BLaER1 (cell line): Measurements from ENCODE around the gene CD300LD.

Source experiments
- H3K27ac ChIP-seq: shearing (Covaris generic); formaldehyde crosslinking; 2 replicates; pipeline ENCODE4 v1.8.1; 2022
- H3K27me3 ChIP-seq: shearing (Covaris generic); formaldehyde crosslinking; 2 replicates; pipeline ENCODE4 v1.8.1; 2022
- H3K36me3 ChIP-seq: shearing (Covaris generic); formaldehyde crosslinking; 2 replicates; pipeline ENCODE4 v1.8.1; 2022
- H3K4me1 ChIP-seq: shearing (Covaris generic); formaldehyde crosslinking; 2 replicates; pipeline ENCODE4 v1.8.1; 2022
- H3K4me2 ChIP-seq: shearing (Covaris generic); formaldehyde crosslinking; 2 replicates; pipeline ENCODE4 v1.8.1; 2022
- H3K4me3 ChIP-seq: shearing (Covaris generic); formaldehyde crosslinking; 2 replicates; pipeline ENCODE4 v1.8.1; 2022
- H3K9ac ChIP-seq: shearing (Covaris generic); formaldehyde crosslinking; 2 replicates; pipeline ENCODE4 v1.8.1; 2022
- H3K9me3 ChIP-seq: shearing (Covaris generic); formaldehyde crosslinking; 2 replicates; pipeline ENCODE4 v1.8.1; 2022
- H4K20me1 ChIP-seq: shearing (Covaris generic); formaldehyde crosslinking; 2 replicates; pipeline ENCODE4 v1.8.1; 2022
- Cebpa-rat ChIP-seq: shearing (Covaris generic); IDR thresholded peaks from 2 replicates; pipeline ENCODE4 v1.8.1; 2022

CD300LD gene

DNA sequence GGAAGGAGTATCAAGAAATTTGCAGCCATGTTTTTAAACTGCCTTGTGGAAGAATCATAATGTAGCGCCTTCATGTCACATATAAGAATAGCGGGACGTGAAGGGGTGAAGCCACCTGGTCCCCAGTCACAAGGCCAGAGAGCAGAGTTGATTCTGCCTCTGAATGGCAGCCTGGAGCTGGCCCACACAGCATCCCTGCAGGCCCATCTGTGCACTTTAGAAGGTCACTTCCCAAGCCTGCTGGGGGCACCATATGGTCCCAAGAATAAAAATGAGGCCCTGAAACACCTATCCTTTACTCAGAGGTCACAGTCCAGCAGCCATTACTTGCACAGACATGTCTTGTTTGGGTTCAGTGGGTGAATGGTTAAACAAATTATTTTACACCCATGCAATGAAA lies 16.4 kb upstream of the CD300LD start:
- Histone ChIP-seq H3K36me3 (no peaks in the 10 kb centered on the region), H3K27ac (no peak overlapping the region), H3K9me3 (peaks cover 15% of the 10 kb centered on the region), H4K20me1 (peaks cover 17% of the 10 kb centered on the region), H3K9ac (no peak overlapping the region), H3K27me3 (peaks cover 38% of the 10 kb centered on the region), H3K4me3 (no peak overlapping the region), H3K4me2 (no peak overlapping the region), H3K4me1 (peaks cover 61% of the 10 kb centered on the region)
- TF ChIP-seq Cebpa-rat, result no peak

DNA sequence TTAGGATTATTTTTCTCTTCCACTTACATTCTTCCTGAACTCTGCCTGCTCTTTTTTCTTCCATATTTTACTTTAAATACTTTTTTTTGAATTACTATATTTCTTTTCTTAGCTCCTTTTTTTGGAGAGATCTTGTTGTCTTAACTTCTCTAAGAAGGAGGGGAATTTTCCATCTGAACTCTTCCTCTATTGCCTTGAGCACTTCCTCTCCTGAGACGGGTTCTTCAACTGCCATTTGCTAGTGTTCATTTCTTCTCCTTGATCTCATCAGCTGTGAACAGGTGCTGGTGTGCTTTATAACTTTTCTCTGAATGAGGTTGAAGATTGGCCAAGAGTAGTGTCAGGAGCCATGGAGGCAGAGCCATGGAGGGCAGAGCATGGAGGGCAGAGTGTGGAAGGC lies 15.1 kb upstream of the CD300LD start:
- H4K20me1 ChIP-seq, result peaks cover 30% of the 10 kb centered on the region
- no peak overlapping the region for H3K4me3 ChIP-seq
- TF ChIP-seq Cebpa-rat, result no peak
- no peaks in the 10 kb centered on the region for H3K36me3 ChIP-seq
- no peak overlapping the region for H3K27ac ChIP-seq
- H3K9ac ChIP-seq, result no peak overlapping the region
- peak overlapping the region; percentile 22; the same call in 1 of the 2 replicates for H3K4me2 ChIP-seq
- H3K27me3 ChIP-seq, result peaks cover 46% of the 10 kb centered on the region
- H3K9me3 ChIP-seq, result peaks cover 15% of the 10 kb centered on the region
- H3K4me1 ChIP-seq, result peaks cover 62% of the 10 kb centered on the region

DNA sequence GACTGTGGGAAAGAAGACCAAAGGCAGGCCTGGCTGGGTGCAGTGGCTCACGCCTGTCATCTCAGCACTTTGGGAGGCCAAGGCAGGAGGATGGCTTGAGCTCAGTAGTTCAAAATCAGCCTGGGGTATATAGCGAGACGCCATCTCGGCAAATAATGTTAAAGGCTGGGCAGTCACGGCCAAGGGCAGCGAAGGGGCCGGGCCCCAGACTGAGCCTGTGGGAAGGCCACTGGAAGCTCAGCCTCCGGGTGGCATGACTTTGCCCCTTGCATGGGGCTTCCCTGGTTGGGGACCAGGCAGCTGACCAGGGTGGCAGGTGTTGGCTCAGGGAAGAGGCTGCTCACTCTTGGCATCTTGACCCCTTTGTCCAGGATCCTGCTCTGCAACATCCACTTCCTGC lies 14.0 kb upstream of the CD300LD start:
- H3K4me2 ChIP-seq, result peak overlapping the region; percentile 29; the same call in 1 of the 2 replicates
- H3K9me3 ChIP-seq, result peaks cover 15% of the 10 kb centered on the region
- no peak overlapping the region for H3K27ac ChIP-seq
- H3K36me3 ChIP-seq, result no peaks in the 10 kb centered on the region
- H3K4me1 ChIP-seq, result peaks cover 64% of the 10 kb centered on the region
- no peak overlapping the region for H3K4me3 ChIP-seq
- no peak overlapping the region for H3K9ac ChIP-seq
- peaks cover 30% of the 10 kb centered on the region for H4K20me1 ChIP-seq
- H3K27me3 ChIP-seq, result peaks cover 44% of the 10 kb centered on the region
- TF ChIP-seq Cebpa-rat, result no peak

DNA sequence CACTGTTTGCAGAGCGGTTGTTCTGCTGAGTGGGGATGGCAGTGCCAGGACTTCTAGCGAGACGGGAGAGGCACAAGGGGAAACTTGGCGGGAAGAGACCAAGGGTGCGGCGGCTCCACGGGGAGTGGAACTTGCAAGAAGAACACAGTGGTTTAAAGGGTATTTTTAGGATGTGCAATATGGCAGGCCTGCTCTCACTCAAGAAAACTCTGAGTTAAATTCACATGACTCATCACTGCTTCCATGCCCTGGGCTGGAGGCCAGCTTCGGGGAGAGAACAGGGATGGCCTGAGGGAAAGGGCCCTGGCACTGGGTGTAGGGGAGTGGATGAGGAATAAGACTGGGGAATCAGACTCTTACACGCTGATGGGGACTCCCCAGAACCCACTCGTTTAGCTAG lies 13.3 kb upstream of the CD300LD start:
- H3K9me3 ChIP-seq, result peaks cover 15% of the 10 kb centered on the region
- H3K4me2 ChIP-seq, result peak overlapping the region; percentile 80
- no peak for TF ChIP-seq Cebpa-rat
- H3K27ac ChIP-seq, result no peak overlapping the region
- no peak overlapping the region for H3K4me3 ChIP-seq
- peaks cover 30% of the 10 kb centered on the region for H4K20me1 ChIP-seq
- H3K36me3 ChIP-seq, result no peaks in the 10 kb centered on the region
- peaks cover 68% of the 10 kb centered on the region for H3K4me1 ChIP-seq
- H3K27me3 ChIP-seq, result peaks cover 44% of the 10 kb centered on the region
- no peak overlapping the region for H3K9ac ChIP-seq

DNA sequence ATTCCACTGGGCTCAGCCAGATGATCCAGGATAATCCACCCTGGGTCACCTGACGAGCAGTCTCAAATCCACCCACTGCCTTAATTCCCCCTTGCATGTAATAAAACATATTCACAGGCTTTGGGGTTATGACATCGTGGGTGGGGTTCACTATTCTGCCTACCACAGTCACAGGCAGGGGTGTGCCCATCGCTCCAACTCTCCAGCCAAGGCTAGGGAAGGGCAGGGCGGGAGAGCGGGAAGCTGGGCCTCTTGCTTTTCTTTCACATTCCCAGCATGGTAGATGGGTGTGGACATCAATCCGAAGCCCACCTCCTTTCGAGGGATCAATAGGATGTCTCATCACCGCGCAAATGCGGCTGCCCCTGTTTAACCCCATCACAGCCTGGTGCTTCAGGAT lies 12.7 kb upstream of the CD300LD start:
- H3K4me1 ChIP-seq, result peaks cover 73% of the 10 kb centered on the region
- H3K9ac ChIP-seq, result no peak overlapping the region
- no peak overlapping the region for H3K4me3 ChIP-seq
- peaks cover 15% of the 10 kb centered on the region for H3K9me3 ChIP-seq
- no peak for TF ChIP-seq Cebpa-rat
- no peaks in the 10 kb centered on the region for H3K36me3 ChIP-seq
- H3K4me2 ChIP-seq, result peak overlapping the region; percentile 80
- H4K20me1 ChIP-seq, result peaks cover 30% of the 10 kb centered on the region
- H3K27ac ChIP-seq, result no peak overlapping the region
- peaks cover 44% of the 10 kb centered on the region for H3K27me3 ChIP-seq

DNA sequence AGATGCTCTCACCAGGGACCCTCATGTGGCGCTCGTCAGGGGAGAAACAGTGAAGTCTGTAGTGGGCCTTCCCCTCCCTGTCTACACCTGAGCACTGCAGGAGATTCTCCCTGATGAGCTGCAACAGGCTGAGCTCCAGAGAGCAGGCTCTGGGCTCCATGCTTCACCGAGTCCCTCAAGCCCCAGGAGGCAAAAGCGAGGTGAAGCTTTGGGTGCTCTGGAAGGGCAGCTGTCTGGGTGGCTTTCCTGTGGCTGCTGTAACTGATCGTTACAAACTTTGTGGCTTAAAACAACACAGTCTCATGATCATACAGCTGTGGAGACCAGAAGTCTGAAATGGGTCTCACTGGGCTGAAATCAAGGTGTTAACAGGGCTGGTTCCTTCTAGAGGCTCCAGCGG lies 12.1 kb upstream of the CD300LD start:
- H3K36me3 ChIP-seq, result no peaks in the 10 kb centered on the region
- H3K4me3 ChIP-seq, result no peak overlapping the region
- peaks cover 44% of the 10 kb centered on the region for H3K27me3 ChIP-seq
- peak overlapping the region; percentile 51; the same call in 1 of the 2 replicates for H3K27ac ChIP-seq
- peak overlapping the region; percentile 80 for H3K4me2 ChIP-seq
- H4K20me1 ChIP-seq, result peaks cover 34% of the 10 kb centered on the region
- H3K9me3 ChIP-seq, result peaks cover 15% of the 10 kb centered on the region
- H3K4me1 ChIP-seq, result peaks cover 79% of the 10 kb centered on the region
- H3K9ac ChIP-seq, result no peak overlapping the region
- no peak for TF ChIP-seq Cebpa-rat

DNA sequence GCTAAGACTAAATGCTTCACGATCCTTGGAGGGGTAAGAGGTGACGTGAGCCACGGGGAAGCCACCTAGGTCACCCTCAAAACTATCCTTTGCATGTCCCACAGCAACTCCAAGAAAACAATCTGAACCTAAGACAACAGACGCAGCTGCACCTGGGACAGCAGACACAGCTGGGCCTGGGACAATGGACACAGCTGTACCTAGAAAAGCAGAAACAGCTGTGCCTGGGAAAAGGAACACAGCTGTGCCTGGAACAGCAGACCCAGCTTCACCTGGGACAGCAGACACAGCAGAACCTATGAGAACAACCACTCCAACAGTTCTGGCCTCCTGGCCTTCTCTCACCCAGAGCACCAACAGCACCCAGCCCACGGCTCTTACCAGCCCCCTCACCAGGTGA lies 11.7 kb upstream of the CD300LD start:
- peaks cover 44% of the 10 kb centered on the region for H3K27me3 ChIP-seq
- H3K36me3 ChIP-seq, result no peaks in the 10 kb centered on the region
- peak overlapping the region; percentile 51; the same call in 1 of the 2 replicates for H3K27ac ChIP-seq
- H4K20me1 ChIP-seq, result peaks cover 38% of the 10 kb centered on the region
- H3K4me2 ChIP-seq, result peak overlapping the region; percentile 80
- no peak for TF ChIP-seq Cebpa-rat
- H3K4me3 ChIP-seq, result no peak overlapping the region
- H3K9ac ChIP-seq, result no peak overlapping the region
- peaks cover 84% of the 10 kb centered on the region for H3K4me1 ChIP-seq
- H3K9me3 ChIP-seq, result peaks cover 15% of the 10 kb centered on the region

DNA sequence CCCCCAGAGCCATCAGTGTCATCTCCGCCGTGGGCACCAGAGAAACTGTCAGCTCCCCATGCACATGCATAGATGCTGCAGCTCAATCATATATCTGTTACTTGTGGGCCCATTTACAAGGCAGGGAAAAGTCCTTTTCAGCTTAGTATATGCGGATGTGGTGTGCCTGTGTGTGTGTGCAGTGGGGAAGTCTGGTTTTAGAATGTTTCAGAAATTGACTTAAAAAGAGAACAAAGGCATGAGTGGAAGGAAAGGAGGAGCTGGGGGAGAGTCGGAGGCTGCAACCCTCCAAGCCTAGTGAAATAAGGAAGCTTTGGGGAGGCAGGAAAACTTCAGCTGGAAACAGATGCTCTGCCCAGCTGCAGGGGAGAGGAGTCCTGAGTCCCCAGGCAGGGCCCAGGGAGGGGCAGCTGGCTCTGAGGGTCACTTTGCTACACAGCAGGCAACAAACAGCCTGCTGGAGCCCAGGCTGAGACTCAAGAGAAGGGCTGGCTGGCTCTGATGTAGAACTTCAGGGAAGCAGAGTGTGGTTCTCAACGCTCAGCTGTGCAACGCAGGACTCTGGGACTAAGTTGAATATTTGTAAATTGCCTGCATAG lies 11.1 kb upstream of the CD300LD start:
- peaks cover 15% of the 10 kb centered on the region for H3K9me3 ChIP-seq
- no peak overlapping the region for H3K27ac ChIP-seq
- H3K4me2 ChIP-seq, result peak overlapping the region; percentile 80
- no peaks in the 10 kb centered on the region for H3K36me3 ChIP-seq
- peaks cover 38% of the 10 kb centered on the region for H4K20me1 ChIP-seq
- H3K4me3 ChIP-seq, result no peak overlapping the region
- no peak for TF ChIP-seq Cebpa-rat
- no peak overlapping the region for H3K9ac ChIP-seq
- H3K27me3 ChIP-seq, result peaks cover 44% of the 10 kb centered on the region
- H3K4me1 ChIP-seq, result peaks cover 90% of the 10 kb centered on the region

DNA sequence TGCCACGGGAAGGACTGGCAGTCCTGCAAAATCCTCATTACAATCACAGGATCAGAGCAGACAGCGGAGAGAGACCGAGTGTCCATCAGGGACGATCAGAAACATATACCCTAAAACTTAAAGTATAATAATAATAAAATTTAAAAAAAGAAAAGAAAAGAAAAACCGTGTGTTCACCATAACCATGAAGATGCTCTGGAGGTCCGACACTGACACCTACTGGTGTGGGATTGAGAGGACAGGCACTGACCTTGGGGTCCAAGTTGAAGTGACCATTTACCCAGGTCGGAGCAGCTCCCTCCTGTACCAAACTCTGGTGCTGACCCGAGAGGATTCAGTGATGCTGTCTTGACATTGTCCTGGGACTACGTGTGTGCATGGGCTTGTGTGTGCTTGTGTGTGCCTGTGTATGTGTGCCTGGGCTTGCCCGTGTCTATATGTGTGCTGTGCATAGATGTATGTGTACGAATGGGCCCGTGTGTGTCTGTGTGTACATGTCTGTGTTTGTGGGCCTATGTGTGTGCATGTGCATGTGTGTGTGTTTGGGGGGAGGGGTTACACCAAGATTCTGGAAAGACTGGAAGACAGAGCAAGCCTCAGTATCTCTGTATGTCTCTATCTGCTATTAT lies 10.0 kb upstream of the CD300LD start:
- peaks cover 38% of the 10 kb centered on the region for H4K20me1 ChIP-seq
- no peak overlapping the region for H3K9ac ChIP-seq
- H3K4me3 ChIP-seq, result no peak overlapping the region
- H3K4me1 ChIP-seq, result peaks cover 84% of the 10 kb centered on the region
- H3K27ac ChIP-seq, result no peak overlapping the region
- peaks cover 7% of the 10 kb centered on the region; the same call in 1 of the 2 replicates for H3K9me3 ChIP-seq
- H3K4me2 ChIP-seq, result peak overlapping the region; percentile 80
- no peak for TF ChIP-seq Cebpa-rat
- no peaks in the 10 kb centered on the region for H3K36me3 ChIP-seq
- peaks cover 38% of the 10 kb centered on the region for H3K27me3 ChIP-seq

DNA sequence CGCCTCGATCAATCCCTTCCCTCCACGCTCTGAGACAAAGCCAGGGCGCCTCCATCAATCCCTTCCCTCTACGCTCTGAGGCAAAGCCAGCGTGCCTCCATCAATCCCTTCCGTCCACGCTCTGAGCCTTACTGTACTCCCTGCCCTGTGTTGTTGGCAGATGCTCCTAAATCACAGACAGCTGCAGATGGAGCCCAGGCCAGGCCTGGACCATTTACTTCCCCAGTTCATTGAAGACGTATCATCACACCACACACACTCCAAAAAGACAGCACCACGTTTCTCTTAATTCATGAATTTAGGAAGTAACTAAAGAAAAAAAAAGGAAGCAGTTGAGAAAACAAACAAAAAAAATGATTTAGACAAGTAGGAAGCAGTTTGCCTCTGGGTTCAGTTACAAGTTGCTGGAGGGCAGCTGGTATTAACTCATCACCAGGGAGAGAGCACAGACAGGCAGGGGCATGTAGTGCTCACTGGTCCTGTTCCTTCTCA lies 7.4 kb upstream of the CD300LD start:
- no peak overlapping the region for H3K9ac ChIP-seq
- peaks cover 14% of the 10 kb centered on the region; the same call in 1 of the 2 replicates for H3K27me3 ChIP-seq
- TF ChIP-seq Cebpa-rat, result no peak
- H3K4me3 ChIP-seq, result no peak overlapping the region
- no peaks in the 10 kb centered on the region for H3K9me3 ChIP-seq
- peak overlapping the region; percentile 67 for H3K4me2 ChIP-seq
- peaks cover 31% of the 10 kb centered on the region for H4K20me1 ChIP-seq
- H3K27ac ChIP-seq, result no peak overlapping the region; the same call in 1 of the 2 replicates
- H3K36me3 ChIP-seq, result no peaks in the 10 kb centered on the region
- peaks cover 59% of the 10 kb centered on the region for H3K4me1 ChIP-seq
